Uterus (tissue), 4 donors: ENCODE measurements around the gene PEMT. TPM values are rescaled to one million over a fixed set of nuclear protein-coding genes. Genes with fewer than 3 reads are reported as not detected.

Source experiments
- DNase-seq, 2 donors: peaks; one replicate each; pipeline ENCODE4 v3.0.0-alpha.2; 2019 to 2020
- H3K27ac ChIP-seq, 2 donors: fragments of 200-600 bp; sonication (generic); 1 replicate in 1 of 2; 2 replicates in 1 of 2; pipeline ENCODE4 v1.5.1; 2016 to 2018
- H3K27me3 ChIP-seq, 2 donors: fragments of 200-600 bp; sonication (generic); one replicate each; pipeline ENCODE4 v1.5.1; 2018 to 2019; ENCODE audit warnings: control low read depth in 1 of 2
- H3K36me3 ChIP-seq, 2 donors: fragments of 200-600 bp; sonication (generic); one replicate each; pipeline ENCODE4 v1.5.1; 2019; ENCODE audit warnings: control low read depth in 1 of 2
- H3K4me1 ChIP-seq, 2 donors: fragments of 200-600 bp; sonication (generic); one replicate each; pipeline ENCODE4 v1.5.1; 2018 to 2019; ENCODE audit warnings: control low read depth in 1 of 2
- H3K4me3 ChIP-seq, 2 donors: fragments of 200-600 bp; sonication (generic); 1 replicate in 1 of 2; 2 replicates in 1 of 2; pipeline ENCODE4 v1.5.1; 2018 to 2019; ENCODE audit warnings: mild to moderate bottlenecking in 1 of 2
- H3K9me3 ChIP-seq, 2 donors: fragments of 200-600 bp; sonication (generic); one replicate each; pipeline ENCODE4 v1.5.1; 2019; ENCODE audit warnings: control low read depth in 1 of 2
- POLR2A ChIP-seq, 2 donors: fragments of 450-650 bp; IDR thresholded peaks; one replicate each; pipeline ENCODE4 v1.6.1; 2016; ENCODE audit warnings: antibody characterized with exemption in 2 of 2, mild to moderate bottlenecking in 1 of 2, moderate library complexity in 1 of 2
- intact Hi-C: fragments of 100-400 bp; cut with DNase I; formaldehyde crosslinking; loops from one replicate; pipeline ENCODE4 v1.15.1; 2023; ENCODE audit warnings: low total_unique reads
- total RNA-seq, 4 donors: library from RNA; depleted of rRNA in 3 of 4; stranded (reverse); fragments of >200 nt in 3 of 4; gene quantifications; one replicate each; pipeline versions ENCODE4 v1.1.0 to v1.2.4, GENCODE V29; 2014 to 2023
- TF ChIP-seq, protein P1 (sequence below), 4 experiments: fragments of 200-600 bp in 2 of 4; fragments of 450-650 bp in 2 of 4; sonication (generic) in 2 of 4; IDR thresholded peaks; one replicate each; pipeline ENCODE4 v1.5.1; 2016 to 2019; ENCODE audit warnings: antibody characterized with exemption in 4 of 4, mild to moderate bottlenecking in 2 of 4, moderate library complexity in 1 of 4
- donor health status: DM: yes; HTN: yes; CAD: no.

PEMT gene
- total RNA-seq, 4 donors from 2014 or later = 26.3 to 61.7 (median 32.2) TPM

GRCh38 chr17:17513626-17514025 is 77.9 kb downstream of the PEMT start:
- no peaks in the 10 kb centered on the region for H3K27me3 ChIP-seq
- intact Hi-C loops = no loop called here
- no peaks in the 10 kb centered on the region for H3K36me3 ChIP-seq
- H3K4me1 ChIP-seq = no peaks in the 10 kb centered on the region
- no peak overlapping the region for H3K4me3 ChIP-seq
- no peak for TF ChIP-seq POLR2A (IDR thresholded peaks at IDR 0.05)
- TF ChIP-seq, protein P1, sequence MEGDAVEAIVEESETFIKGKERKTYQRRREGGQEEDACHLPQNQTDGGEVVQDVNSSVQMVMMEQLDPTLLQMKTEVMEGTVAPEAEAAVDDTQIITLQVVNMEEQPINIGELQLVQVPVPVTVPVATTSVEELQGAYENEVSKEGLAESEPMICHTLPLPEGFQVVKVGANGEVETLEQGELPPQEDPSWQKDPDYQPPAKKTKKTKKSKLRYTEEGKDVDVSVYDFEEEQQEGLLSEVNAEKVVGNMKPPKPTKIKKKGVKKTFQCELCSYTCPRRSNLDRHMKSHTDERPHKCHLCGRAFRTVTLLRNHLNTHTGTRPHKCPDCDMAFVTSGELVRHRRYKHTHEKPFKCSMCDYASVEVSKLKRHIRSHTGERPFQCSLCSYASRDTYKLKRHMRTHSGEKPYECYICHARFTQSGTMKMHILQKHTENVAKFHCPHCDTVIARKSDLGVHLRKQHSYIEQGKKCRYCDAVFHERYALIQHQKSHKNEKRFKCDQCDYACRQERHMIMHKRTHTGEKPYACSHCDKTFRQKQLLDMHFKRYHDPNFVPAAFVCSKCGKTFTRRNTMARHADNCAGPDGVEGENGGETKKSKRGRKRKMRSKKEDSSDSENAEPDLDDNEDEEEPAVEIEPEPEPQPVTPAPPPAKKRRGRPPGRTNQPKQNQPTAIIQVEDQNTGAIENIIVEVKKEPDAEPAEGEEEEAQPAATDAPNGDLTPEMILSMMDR (IDR thresholded peaks at IDR 0.05) = no peak
- H3K27ac ChIP-seq = no peak overlapping the region
- DNase-seq = no peak
- no peaks in the 10 kb centered on the region for H3K9me3 ChIP-seq

GRCh38 chr17:17512866-17513265 is 78.6 kb downstream of the PEMT start:
- H3K27me3 ChIP-seq = no peaks in the 10 kb centered on the region
- intact Hi-C loops = no loop called here
- H3K9me3 ChIP-seq = no peaks in the 10 kb centered on the region
- no peak overlapping the region for H3K27ac ChIP-seq
- DNase-seq = no peak
- no peak overlapping the region for H3K4me3 ChIP-seq
- no peaks in the 10 kb centered on the region for H3K4me1 ChIP-seq
- H3K36me3 ChIP-seq = no peaks in the 10 kb centered on the region
- TF ChIP-seq, protein P1 (IDR thresholded peaks at IDR 0.05) = no peak
- no peak for TF ChIP-seq POLR2A (IDR thresholded peaks at IDR 0.05)

DNA sequence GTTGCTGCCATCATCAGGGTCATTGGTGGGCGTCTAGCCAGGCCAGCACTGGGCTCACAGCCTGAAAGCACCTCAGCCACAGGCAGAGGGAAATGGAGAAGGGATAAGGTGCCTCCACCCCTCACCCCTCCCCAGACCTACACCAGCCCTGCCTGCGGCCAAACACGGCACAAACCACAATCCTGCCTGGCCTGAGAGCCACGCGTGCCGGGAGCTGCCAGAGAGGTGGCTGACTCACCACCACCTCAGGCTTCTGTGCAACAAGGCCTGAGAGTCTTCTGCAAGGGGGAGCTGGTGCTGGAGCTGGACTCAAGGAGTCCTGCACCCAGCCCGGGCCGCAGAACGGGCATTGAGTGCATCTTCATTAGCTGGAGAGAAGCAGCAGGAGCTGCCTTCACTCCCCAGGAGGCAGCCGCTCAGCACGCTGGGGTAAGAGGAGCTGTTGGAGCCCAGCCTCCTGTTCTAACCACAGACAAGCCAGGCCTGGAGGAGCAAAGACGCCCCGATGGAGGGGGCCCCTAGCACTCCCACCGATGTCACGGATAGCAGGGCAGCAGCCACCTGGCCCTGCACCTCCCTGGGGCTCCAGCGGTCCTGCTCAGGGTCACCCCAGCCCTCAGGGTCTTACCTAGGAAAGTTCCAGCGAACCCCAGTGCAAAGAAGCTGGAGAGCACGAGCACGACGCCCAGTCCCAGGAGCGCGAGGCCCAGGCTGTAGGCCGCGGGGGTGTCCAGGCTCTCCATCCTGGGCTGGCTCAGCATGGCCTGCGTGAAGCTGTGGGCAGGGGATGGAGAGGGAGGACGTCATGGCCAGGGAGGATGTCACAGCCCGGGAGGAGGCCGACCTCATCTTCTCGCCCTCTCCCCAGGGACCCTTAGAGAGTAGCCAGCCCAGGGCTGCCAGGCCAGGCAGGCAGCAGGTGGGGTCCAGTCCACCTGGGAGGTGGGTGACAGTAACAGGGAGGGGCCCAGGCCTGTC is 79.3 kb downstream of the PEMT start:
- Histone ChIP-seq H3K27me3 (no peaks in the 10 kb centered on the region), H3K9me3 (no peaks in the 10 kb centered on the region), H3K4me3 (no peak overlapping the region), H3K36me3 (no peaks in the 10 kb centered on the region), H3K4me1 (no peaks in the 10 kb centered on the region), H3K27ac (no peak overlapping the region)
- intact Hi-C loops = no loop called here
- TF ChIP-seq POLR2A (IDR thresholded peaks at IDR 0.05) = no peak
- TF ChIP-seq, protein P1 (IDR thresholded peaks at IDR 0.05) = no peak
- DNase-seq = peak in 1 of 2 donors; percentile 47

GRCh38 chr17:17511293-17511741 is 80.2 kb downstream of the PEMT start:
- DNase-seq = no peak
- no peak overlapping the region for H3K4me3 ChIP-seq
- H3K27me3 ChIP-seq = no peaks in the 10 kb centered on the region
- TF ChIP-seq, protein P1 (IDR thresholded peaks at IDR 0.05) = no peak
- no peak for TF ChIP-seq POLR2A (IDR thresholded peaks at IDR 0.05)
- H3K4me1 ChIP-seq = no peaks in the 10 kb centered on the region
- no peaks in the 10 kb centered on the region for H3K9me3 ChIP-seq
- intact Hi-C loops = no loop called here
- no peaks in the 10 kb centered on the region for H3K36me3 ChIP-seq
- H3K27ac ChIP-seq = no peak overlapping the region
